ENCODE data around the gene OR13J1.
"Not testable (repeated sequence)": the region's sequence is repeated elsewhere in the genome, so short reads cannot be mapped to it uniquely, and the experiment has no call there.

OR13J1 gene

GRCh38 chr9:35903049-35903448 lies 32.8 kb upstream of the OR13J1 start:
- DNase-seq = peak; percentile 50

- DNase-seq = no peak
These were observed 28.8 kb upstream of the OR13J1 start for GRCh38 chr9:35899021-35899420.

GRCh38 chr9:35898337-35898736 lies 28.1 kb upstream of the OR13J1 start:
- no peak for DNase-seq

- DNase-seq = not testable (repeated sequence)
These were observed 27.3 kb upstream of the OR13J1 start for GRCh38 chr9:35897376-35898099.

GRCh38 chr9:35896570-35896969 lies 26.4 kb upstream of the OR13J1 start:
- DNase-seq = no peak

- DNase-seq = no peak
These were observed 21.9 kb upstream of the OR13J1 start for GRCh38 chr9:35892051-35892450.

- DNase-seq = no peak
These were observed 21.4 kb upstream of the OR13J1 start for GRCh38 chr9:35891646-35892045.

- not testable (repeated sequence) for DNase-seq
These were observed 14.7 kb upstream of the OR13J1 start for GRCh38 chr9:35884908-35885307.

GRCh38 chr9:35882996-35883395 lies 12.8 kb upstream of the OR13J1 start:
- DNase-seq = no peak

GRCh38 chr9:35882263-35882848 lies 12.2 kb upstream of the OR13J1 start:
- DNase-seq = peak; percentile 48

GRCh38 chr9:35872505-35872904 lies 2.3 kb upstream of the OR13J1 start:
- no peak for DNase-seq

- no peak for DNase-seq
These were observed 1.3 kb upstream of the OR13J1 start for GRCh38 chr9:35871545-35871944.

- DNase-seq = no peak
These were observed 482 bp downstream of the OR13J1 start for GRCh38 chr9:35869621-35870216.

GRCh38 chr9:35868933-35869332 lies 1.3 kb downstream of the OR13J1 start:
- no peak for DNase-seq

GRCh38 chr9:35867538-35867937 lies 2.7 kb downstream of the OR13J1 start:
- no peak for DNase-seq

- DNase-seq = no peak
These were observed 5.4 kb downstream of the OR13J1 start for GRCh38 chr9:35864695-35865255.

GRCh38 chr9:35863583-35863982 lies 6.6 kb downstream of the OR13J1 start:
- no peak for DNase-seq

- DNase-seq = no peak
These were observed 7.9 kb downstream of the OR13J1 start for GRCh38 chr9:35862328-35862727.

- no peak for DNase-seq
These were observed 8.9 kb downstream of the OR13J1 start for GRCh38 chr9:35861161-35861897.

GRCh38 chr9:35859990-35860339 lies 10.2 kb downstream of the OR13J1 start:
- DNase-seq = no peak

- DNase-seq = peak; percentile 26
These were observed 10.8 kb downstream of the OR13J1 start for GRCh38 chr9:35859310-35859989.

GRCh38 chr9:35858458-35858857 lies 11.7 kb downstream of the OR13J1 start:
- no peak for DNase-seq

- DNase-seq = no peak
These were observed 13.3 kb downstream of the OR13J1 start for GRCh38 chr9:35856882-35857281.
